GM19397 (cell line): ENCODE measurements around the gene RIN1.
"Not testable (repeated sequence)": the region's sequence is repeated elsewhere in the genome, so short reads cannot be mapped to it uniquely, and the experiment has no call there.

Experiments used
- ATAC-seq: cut with Tn5 transposase; IDR thresholded peaks from one replicate; pipeline ENCODE4 v1.9.1; 2021; ENCODE audit warnings: mild to moderate bottlenecking, moderate library complexity; ENCODE audit not compliant: unreplicated experiment

The RIN1 gene, protein sequence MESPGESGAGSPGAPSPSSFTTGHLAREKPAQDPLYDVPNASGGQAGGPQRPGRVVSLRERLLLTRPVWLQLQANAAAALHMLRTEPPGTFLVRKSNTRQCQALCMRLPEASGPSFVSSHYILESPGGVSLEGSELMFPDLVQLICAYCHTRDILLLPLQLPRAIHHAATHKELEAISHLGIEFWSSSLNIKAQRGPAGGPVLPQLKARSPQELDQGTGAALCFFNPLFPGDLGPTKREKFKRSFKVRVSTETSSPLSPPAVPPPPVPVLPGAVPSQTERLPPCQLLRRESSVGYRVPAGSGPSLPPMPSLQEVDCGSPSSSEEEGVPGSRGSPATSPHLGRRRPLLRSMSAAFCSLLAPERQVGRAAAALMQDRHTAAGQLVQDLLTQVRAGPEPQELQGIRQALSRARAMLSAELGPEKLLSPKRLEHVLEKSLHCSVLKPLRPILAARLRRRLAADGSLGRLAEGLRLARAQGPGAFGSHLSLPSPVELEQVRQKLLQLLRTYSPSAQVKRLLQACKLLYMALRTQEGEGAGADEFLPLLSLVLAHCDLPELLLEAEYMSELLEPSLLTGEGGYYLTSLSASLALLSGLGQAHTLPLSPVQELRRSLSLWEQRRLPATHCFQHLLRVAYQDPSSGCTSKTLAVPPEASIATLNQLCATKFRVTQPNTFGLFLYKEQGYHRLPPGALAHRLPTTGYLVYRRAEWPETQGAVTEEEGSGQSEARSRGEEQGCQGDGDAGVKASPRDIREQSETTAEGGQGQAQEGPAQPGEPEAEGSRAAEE

DNA sequence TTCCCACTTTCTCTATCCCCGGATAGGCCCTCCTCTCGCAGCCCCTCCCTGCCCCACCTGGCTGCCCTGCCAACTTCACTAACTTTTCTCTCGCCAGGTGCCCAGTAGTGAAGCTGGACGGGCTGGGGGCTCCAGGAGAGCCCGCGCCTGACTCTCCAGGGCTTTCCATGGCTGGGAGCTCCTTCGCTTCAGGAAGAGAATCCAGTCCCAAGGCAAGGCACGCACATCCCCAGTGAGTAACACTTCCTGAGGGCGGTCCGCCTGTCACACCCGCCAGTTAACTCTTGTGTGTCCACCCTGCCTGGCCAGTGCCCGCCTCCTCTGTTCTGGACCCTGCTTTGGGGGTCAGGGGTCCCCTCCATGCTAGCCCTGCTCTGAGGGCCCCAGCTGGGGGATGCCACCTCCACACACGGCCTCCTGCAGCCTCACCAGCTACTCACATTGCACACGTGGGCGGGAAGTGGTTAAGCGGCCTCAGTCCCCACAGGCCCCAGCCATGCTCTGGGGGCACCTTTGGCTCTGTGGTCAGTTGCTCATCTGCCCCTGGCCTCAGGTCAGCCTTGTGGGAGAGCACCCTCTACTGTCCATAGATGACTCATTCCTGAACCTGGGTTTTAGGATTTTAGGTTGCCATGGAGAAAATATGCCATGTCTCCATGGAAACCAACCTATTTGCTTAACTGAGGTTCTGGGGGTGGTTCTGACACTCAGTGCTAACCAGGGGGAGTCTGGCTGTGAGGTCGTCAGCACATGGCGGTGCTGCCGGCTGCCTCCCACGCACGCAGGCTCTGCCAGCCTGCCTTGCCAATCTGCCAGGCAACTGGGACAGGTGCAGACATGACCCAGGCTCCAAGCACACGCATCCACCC, at the start of gene RIN1:
Gene RIN1 (minus strand): TSS at position 201 of the 869 bp plus-strand sequence. CDS start 32 bp downstream, at position 169.
- ATAC-seq: peak; percentile 56

DNA sequence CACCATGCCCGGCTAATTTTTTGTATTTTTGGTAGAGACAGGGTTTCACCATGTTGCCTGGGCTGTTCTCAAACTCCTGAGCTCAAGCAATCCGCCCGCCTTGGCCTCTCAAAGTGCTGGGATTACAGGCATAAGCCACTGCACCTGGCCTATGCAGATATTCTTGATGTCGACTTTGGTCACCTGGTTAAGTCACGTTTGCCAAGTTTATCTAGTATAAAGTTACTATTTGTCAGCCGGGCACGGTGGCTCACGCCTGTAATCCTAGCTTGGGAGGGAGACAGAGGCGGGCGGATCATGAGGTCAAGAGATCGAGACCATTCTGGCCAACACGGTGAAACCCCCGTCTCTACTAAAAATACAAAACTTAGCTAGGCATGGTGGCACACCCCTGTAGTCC, 48.1 kb upstream of the RIN1 start:
- ATAC-seq: not testable (repeated sequence)

DNA sequence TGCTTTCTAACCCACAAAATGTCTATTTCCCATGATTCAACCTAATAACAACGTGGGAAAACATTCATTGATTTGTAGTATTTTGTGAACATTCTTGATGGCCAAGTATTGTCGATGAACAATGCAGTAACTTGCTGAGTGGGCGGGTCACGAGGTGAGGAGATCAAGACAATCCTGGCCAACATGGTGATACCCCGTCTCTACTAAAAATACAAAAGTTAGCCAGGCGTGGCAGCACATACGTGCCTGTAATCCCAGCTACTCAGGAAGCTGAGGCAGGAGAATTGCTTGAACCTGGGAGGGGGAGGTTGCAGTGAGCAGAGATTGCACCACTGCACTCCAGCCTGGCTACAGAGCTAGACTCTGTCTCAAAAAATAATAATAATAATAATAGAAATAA, 44.0 kb upstream of the RIN1 start:
- ATAC-seq: not testable (repeated sequence)

DNA sequence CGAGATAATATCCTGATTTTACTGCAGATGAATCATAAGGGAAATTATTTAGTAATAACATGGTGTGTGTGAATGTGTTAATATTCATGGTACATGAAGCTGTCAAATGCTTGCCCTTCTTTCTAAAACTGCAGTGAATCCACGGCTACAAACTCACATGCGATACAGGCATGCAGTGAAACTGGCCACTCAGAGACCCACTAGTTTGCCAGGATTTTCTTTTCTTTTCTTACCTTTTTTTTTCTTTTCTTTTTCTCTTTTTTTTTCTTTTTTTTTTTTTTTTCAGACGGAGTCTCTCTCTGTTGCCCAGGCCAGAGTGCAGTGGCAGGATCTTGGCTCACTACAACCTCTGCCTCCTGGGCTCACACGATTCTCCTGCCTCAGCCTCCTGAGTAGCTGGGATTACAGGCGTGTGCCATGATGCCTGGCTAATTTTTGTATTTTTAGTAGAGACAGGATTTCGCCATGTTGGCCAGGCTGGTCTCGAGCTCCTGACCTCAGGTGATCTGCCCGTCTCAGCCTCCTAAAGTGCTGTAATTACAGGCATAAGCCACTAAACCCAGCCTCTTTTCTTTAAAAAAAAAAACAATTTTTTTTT, 37.6 kb upstream of the RIN1 start:
- not testable (repeated sequence) for ATAC-seq

DNA sequence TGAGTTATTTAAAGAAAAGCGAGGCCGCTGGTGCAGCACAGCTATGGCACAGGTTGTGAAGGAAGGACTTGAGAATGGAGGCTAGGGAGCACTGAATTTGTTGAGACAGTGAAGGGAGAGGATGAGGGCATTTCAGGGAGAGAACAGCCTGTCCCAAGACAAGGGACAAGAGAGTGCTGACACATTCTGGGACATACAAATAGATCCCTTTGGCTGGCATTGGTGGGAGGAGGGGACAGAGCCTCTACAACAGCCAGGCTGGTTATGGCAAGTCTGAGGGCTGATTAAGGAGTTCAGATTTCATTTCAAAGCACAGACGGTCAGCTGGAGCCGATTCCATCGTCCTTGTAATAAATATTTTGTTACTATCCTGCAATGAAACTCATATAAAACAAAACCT, 37.0 kb upstream of the RIN1 start:
- no peak for ATAC-seq

DNA sequence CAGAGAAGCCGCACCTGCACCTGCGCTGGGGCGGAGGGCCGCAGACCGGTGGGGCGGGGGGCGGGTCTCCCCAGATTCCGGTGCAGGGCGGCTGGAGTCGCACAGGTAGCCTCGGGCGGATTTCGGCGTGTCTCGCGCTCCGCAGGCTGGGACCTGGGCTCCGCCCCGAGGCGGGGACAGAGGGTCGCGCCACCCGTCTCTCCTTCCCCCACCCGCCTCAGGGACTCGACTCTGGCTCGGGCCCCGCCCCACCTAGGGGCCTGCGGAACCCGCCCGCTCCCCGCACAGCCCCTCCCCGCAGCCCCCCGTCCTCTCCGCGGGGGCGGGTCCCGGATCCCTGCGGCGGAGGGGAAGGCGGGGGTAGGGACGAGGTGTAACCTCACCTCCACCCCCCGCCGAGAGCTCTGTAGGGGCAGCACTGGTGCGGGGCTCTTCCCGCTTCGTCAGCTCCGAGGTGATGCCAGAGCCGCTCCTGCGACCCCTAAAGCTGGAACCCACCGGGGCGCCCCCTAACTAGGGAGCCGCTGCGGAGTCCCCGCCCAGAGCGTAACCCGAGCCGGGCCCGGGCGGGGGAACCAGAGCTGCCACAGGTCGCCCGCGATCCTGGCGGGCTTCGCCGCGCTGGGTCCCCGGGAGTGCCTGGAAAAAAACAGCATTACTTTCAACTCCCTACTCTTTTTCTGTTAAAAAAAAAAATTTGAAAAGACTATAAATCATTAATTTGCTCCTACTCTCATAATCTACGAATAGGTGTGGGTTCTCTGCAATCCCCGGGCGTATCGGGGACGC, 35.6 kb upstream of the RIN1 start, which contains the start of gene SLC29A2:
Gene SLC29A2 (minus strand): TSS at position 134 of the 789 bp plus-strand sequence. CDS start 169 bp downstream, outside the sequence.
- ATAC-seq: peak; percentile 57

DNA sequence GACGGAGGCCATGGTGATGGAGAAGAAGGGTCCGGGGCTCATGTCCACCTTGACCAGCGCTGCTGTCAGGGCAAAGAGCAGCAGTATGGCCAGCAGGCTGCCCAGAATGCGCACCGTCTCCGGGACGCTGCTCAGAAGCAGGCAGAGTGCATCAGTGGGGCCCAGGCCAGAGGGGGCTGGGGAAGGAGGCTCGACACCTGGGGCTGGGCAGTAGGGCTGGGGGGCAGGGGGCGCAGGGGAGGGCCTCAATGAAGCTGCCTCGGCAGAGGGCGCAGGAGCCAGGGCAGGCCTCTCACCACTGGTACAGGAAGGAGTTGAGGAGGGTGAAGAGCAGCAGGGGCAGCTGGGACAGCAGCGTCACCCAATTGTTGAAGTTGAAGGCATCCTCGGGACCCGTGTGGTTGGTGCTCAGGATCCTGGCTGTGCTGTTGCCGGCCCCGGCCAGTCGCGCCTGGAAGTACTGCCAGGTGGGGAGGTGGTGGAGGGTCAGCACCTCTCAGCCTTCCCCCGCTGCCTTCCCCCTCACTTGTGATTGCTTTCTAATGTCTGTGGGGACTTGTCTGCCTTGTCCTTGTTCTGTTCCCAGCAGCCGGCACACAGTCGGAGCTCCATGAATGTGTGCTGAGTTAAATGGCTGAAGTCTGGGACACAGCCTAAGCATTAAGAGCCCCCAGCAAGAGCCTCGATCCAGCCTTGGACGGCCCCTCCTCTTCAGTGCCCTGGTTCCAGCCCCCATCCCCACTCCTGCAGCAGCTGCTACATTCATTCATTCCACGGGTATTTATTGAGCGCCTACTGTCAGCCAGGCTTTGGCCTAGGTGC, 33.0 kb upstream of the RIN1 start:
- no peak for ATAC-seq

DNA sequence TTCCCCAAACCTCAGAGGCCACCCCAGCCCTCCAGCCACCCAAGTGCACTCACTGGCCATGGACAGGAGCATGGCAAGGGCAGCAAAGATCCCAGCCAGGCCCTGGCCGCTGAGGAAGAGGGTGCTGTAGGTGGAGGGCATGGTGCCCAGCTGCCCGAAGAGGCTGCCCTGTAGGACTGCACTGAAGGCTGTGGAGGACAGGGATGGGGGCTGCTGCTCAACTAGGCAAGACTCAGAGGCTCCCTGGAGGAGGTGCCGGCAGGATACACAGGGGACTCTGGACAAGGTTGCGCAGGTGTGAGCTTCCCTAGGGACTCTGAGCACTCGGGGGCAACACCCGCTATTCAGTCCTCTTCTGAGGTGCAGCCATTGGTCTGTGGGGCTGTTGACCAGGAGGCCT, 32.2 kb upstream of the RIN1 start:
- no peak for ATAC-seq

DNA sequence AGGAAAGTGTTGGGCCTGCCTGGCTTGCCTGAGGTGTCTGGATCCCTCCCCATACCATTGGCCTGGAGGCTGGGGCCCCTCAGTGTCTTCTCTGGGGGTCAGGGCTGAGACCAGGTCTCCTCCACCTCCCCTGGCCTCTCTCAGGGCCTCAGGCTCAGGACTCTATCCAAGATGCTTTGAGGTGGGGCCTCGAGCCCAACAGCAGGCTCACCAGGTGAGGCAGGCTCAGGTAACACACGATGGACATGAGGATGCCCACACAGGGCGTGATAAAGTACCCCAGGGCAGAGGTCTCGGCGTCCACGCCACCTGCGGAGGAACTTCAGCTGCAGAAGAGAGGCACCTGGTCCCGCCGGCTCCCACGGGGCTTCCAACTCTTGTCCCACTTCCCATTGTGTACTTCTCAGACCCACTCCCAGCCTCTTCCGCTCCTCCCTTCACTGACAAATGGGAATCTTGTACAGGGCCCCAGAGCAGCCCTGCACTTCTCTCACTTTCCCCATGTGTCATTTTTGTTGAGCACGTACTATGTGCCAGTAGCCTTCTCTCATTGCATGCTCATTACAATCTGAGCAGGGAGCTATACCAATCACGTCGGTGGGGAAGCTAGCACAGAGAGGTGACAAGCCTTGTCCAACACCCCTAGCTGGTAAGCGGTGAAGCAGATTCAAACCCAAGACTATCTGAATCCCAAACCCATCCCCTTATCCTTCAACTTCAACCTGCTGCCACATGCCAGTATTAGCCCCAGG, 31.5 kb upstream of the RIN1 start:
- ATAC-seq: no peak

DNA sequence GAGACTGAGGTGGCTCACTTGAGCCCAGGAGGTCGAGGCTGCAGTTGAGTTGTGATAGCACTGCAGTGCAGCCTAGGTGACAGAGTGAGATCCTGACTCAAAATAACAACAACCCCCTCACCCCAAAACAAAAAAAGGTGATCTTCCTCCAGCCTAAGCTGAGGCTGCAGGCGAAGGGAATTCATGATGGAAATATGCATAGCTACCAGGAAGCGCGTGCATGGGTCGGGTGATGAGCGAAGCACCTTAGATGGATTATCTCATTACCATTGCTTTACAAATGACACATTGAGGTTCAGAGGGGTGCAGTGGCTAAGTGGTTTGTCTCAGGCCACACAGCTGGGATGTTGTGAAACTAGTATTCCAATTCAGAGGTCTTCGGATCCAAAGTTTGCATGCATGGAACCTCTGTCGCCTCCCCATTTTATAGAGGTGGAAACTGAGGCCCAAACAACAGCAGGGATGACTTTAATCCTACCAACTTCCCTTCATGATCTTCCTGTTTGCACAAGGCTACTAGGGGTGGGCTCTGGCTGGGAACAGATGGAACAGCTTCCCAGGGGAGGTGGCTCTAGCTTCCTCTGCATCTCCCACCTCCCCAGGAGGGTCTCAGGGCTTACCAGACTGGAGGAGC, 30.7 kb upstream of the RIN1 start:
- no peak for ATAC-seq

DNA sequence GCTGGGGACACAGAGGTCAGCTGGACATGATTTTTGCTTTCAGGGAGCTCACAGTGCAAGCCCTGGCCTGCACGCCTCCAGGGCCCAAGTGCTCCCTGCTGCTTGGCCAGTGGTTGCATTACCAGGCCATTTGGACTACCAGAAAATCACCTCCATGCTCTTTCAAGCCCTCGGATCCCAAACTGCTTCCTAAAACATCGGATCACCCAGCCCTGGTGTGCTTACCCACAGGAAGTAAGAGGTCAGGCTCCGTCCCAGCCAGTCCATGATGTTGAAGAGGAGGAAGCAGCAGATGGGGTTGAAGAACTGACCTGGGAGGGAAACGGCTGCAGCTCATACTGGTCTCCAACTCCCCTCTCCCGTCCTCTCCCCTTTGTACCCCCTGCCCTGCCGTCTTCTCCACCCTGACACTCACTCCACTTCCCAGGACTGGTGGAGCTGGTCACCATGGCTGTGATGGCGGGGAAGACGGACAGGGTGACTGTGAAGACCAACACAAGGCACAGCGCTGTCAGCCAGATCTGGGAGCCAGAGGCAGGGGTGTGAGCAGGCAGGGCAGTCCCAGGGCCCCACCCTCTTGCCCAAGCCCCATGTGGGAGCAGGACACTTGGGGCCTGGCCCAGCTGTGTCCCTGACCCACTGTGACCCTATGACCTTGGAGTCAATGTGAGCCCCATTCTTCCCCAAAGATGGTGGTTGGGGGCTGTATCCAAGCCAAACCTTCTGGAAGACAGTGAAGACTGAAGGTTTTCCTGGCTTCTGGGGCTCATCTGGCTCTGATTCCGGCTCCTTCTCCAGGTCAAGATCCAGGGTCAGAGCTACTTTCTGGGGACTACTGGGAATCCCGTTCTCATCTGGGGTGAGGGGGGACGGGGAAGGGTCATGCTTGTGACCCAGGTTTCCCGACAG, 29.7 kb upstream of the RIN1 start:
- ATAC-seq: no peak

DNA sequence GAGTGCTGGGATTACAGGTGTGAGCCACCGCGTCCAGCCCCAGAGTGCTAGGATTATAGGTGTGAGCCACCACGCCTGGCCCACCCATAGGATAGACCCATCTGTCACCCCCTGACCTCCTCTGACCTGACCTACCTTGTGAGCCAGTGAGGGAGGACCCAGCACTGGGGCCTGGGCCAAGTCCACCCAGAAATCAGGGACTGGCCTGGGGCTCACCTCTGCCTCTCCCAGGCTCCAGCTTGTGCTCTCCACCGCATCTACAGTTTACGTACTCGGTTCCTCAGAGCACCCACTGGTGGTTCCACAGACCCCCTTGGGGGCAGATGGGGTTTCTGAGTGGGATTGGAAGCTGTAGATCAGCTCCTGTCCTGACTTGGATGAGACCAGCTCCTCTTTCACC, 28.9 kb upstream of the RIN1 start:
- ATAC-seq: no peak

DNA sequence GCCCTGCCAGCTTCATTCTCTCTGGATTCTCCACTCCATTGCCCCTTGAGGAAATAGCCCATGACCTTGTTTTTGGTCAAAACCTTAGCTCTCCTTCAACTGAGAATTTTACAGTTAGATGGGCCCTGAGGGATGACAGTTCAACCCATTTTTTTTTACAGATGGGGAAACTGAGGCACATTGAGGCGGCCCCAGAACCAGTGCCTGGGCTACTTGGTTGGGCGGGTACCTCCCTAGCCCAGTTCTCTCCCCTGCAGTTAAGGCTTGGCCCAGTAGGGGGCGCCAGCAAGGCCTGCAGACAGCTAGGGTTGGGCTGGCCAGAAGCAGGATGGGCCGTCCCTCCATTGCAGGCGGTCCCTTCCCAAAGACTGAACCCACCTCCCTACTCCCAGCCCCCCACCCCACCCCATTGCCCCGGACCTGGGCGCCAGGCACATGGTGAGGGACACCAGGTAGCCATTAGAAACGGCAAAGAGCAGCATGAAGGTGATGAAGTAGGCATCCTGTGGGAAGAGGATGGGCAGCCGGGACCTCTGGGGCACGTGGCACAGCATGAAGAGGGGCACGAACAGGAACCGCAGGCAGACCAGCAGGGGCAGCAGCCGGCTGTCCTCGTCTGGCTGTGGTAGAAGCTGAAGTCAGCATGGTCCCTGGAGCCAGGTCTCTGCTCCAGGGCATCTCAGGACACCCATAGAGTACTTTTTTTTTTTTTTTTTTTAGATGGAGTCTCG, 27.7 kb upstream of the RIN1 start:
- no peak for ATAC-seq

DNA sequence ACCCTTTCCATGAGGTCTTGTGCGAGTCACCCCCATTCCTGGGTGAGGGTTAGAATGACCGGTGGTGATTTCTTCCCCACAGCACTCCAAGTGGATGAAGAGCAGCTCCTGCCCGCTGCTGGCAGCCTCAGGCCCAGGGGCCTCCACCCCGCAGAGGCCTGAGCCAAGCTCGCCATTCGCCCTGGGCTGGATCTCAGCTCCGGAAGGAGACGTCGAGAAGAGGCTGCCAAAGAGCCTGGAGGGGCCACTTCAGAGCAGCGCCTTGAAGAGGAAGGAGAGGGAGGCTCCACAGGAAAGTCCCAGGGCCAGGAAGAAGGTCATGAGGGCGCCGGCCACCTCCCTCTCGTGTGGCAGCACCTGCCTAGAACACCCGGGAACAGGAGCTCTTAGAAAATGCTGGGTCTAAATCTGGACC, 27.0 kb upstream of the RIN1 start:
- ATAC-seq: no peak

DNA sequence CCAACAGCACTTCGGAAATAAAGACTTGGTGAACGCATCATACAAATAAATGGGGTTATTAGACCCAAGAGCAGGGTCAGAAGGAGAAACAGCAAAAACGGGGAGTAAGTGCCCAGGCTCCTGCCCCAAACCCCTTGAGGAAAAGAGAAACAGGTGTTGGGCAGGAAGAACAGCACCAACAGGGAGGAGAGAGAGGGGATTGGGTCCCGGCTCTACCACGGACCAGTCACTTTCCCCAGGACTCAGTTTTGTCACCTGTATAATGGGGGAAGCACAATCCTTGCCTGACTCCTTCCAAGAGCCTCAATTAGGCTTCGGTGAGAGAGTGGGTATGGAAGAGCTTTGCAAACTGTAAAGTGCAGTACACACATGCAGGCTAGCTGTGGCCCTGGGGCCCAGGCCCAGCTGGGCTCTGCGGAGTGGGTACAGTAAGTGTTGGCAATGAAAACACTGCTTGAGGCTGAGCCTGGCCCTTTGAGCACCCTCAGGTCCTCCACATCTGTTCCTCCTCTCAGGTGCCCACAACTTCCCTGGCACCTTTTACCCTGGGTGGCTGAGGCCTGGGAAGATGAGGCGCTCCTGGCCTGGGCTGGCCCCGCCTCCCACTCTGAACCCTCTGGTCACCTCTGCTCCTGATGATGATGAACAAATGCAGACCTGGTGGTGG, 26.4 kb upstream of the RIN1 start:
- ATAC-seq: no peak
